OCI-LY1 (cell line): ENCODE results near the gene P2RY4.

Experiments
- H2AFZ ChIP-seq: fragments of 200-600 bp; sonication (generic), shearing (Covaris generic); 2 replicates; pipeline ENCODE4 v1.6.0; 2014; ENCODE audit warnings: antibody characterized with exemption, mild to moderate bottlenecking, low read length
- H3F3A ChIP-seq: fragments of 200-600 bp; sonication (generic), shearing (Covaris generic); 2 replicates; pipeline ENCODE4 v1.6.0; 2014; ENCODE audit warnings: mild to moderate bottlenecking, antibody characterized with exemption, low read length, moderate library complexity; ENCODE audit not compliant: insufficient read depth
- H3K27ac ChIP-seq: fragments of 200-600 bp; sonication (generic); 2 replicates; pipeline ENCODE4 v1.5.1; 2014; ENCODE audit warnings: low read length, mixed run types, mild to moderate bottlenecking, low read depth; ENCODE audit not compliant: poor library complexity, severe bottlenecking
- H3K27me3 ChIP-seq: fragments of 200-600 bp; sonication (generic); 2 replicates; pipeline ENCODE4 v1.6.0; 2014; ENCODE audit warnings: antibody characterized with exemption, mild to moderate bottlenecking, low read length, moderate library complexity; ENCODE audit not compliant: insufficient read depth
- H3K36me3 ChIP-seq: fragments of 200-600 bp; sonication (generic); 2 replicates; pipeline ENCODE4 v1.6.1; 2014; ENCODE audit warnings: mild to moderate bottlenecking, antibody characterized with exemption, low read length, moderate library complexity, mixed read lengths; ENCODE audit not compliant: insufficient read depth
- H3K4me1 ChIP-seq: fragments of 200-600 bp; sonication (generic); 2 replicates; pipeline ENCODE4 v1.5.1; 2014; ENCODE audit warnings: mild to moderate bottlenecking, low read length, moderate library complexity; ENCODE audit not compliant: insufficient read depth, severe bottlenecking
- H3K4me2 ChIP-seq: fragments of 200-600 bp; sonication (generic), shearing (Covaris generic); 2 replicates; pipeline ENCODE4 v1.6.1; 2014; ENCODE audit warnings: low read length
- H3K4me3 ChIP-seq: fragments of 200-600 bp; sonication (generic); 2 replicates; pipeline ENCODE4 v1.5.1; 2014; ENCODE audit warnings: low read length, low read depth, mild to moderate bottlenecking, mixed read lengths; ENCODE audit not compliant: poor library complexity, severe bottlenecking
- H3K79me2 ChIP-seq: fragments of 200-600 bp; shearing (Covaris generic); 2 replicates; pipeline ENCODE4 v1.6.1; 2016; ENCODE audit warnings: mixed run types, low read length, mixed read lengths; ENCODE audit not compliant: insufficient read depth
- H3K9ac ChIP-seq: fragments of 200-600 bp; sonication (generic), shearing (Covaris generic); 2 replicates; pipeline ENCODE4 v1.6.1; 2014; ENCODE audit warnings: mild to moderate bottlenecking, low read length, mixed read lengths
- H3K9me2 ChIP-seq: fragments of 200-600 bp; sonication (generic), shearing (Covaris generic); 2 replicates; pipeline ENCODE4 v1.6.1; 2014; ENCODE audit warnings: low read depth, mild to moderate bottlenecking, low read length, mixed read lengths
- H3K9me3 ChIP-seq: fragments of 200-600 bp; shearing (Covaris generic); 2 replicates; pipeline ENCODE4 v1.6.1; 2014; ENCODE audit warnings: low read length, mixed read lengths
- H4K20me1 ChIP-seq: fragments of 200-600 bp; sonication (generic), shearing (Covaris generic); 2 replicates; pipeline ENCODE4 v1.6.0; 2016; ENCODE audit warnings: mild to moderate bottlenecking, low read length; ENCODE audit not compliant: insufficient read depth
- CTCF ChIP-seq: fragments of 200-600 bp; sonication (generic), shearing (Covaris generic); IDR thresholded peaks from 2 replicates; pipeline ENCODE4 v1.5.1; 2017; ENCODE audit warnings: mild to moderate bottlenecking, antibody characterized with exemption, low read length, moderate library complexity, mixed read lengths
- EZH2 ChIP-seq: fragments of 200-600 bp; sonication (generic), shearing (Covaris generic); IDR thresholded peaks from 2 replicates; pipeline ENCODE4 v1.8.0; 2017; ENCODE audit warnings: borderline replicate concordance, mixed run types, mild to moderate bottlenecking, antibody characterized with exemption, low read length, moderate library complexity, mixed read lengths

P2RY4 gene

GRCh38 chrX:70253377-70254062 lies 6.5 kb downstream of the P2RY4 start:
- H3K79me2 ChIP-seq = no peaks in the 10 kb centered on the region
- no peaks in the 10 kb centered on the region for H3K9me2 ChIP-seq
- no peaks in the 10 kb centered on the region for H4K20me1 ChIP-seq
- H3K9me3 ChIP-seq = no peaks in the 10 kb centered on the region
- H3K4me1 ChIP-seq = no peaks in the 10 kb centered on the region
- H2AFZ ChIP-seq = no peak overlapping the region
- TF ChIP-seq EZH2 (no peak), CTCF (no peak)
- no peak overlapping the region for H3K27ac ChIP-seq
- no peaks in the 10 kb centered on the region for H3K27me3 ChIP-seq
- no peak overlapping the region for H3K9ac ChIP-seq
- H3K36me3 ChIP-seq = no peaks in the 10 kb centered on the region
- no peaks in the 10 kb centered on the region for H3F3A ChIP-seq
- no peak overlapping the region for H3K4me2 ChIP-seq
- no peak overlapping the region for H3K4me3 ChIP-seq

GRCh38 chrX:70252491-70252890 lies 7.5 kb downstream of the P2RY4 start:
- H3K79me2 ChIP-seq = no peaks in the 10 kb centered on the region
- no peak overlapping the region for H3K4me3 ChIP-seq
- TF ChIP-seq CTCF (no peak), EZH2 (no peak)
- no peak overlapping the region for H3K9ac ChIP-seq
- H3K4me1 ChIP-seq = no peaks in the 10 kb centered on the region
- no peaks in the 10 kb centered on the region for H4K20me1 ChIP-seq
- H3K36me3 ChIP-seq = no peaks in the 10 kb centered on the region
- H3K4me2 ChIP-seq = no peak overlapping the region
- H3K9me3 ChIP-seq = no peaks in the 10 kb centered on the region
- no peaks in the 10 kb centered on the region for H3K27me3 ChIP-seq
- H3F3A ChIP-seq = no peaks in the 10 kb centered on the region
- no peaks in the 10 kb centered on the region for H3K9me2 ChIP-seq
- no peak overlapping the region for H3K27ac ChIP-seq
- H2AFZ ChIP-seq = no peak overlapping the region

GRCh38 chrX:70247252-70247651 lies 12.8 kb downstream of the P2RY4 start:
- H3K4me1 ChIP-seq = no peaks in the 10 kb centered on the region
- H3K27me3 ChIP-seq = no peaks in the 10 kb centered on the region
- H2AFZ ChIP-seq = no peak overlapping the region
- no peak overlapping the region for H3K4me2 ChIP-seq
- no peaks in the 10 kb centered on the region for H3K9me2 ChIP-seq
- no peaks in the 10 kb centered on the region for H3F3A ChIP-seq
- no peak overlapping the region for H3K9ac ChIP-seq
- no peak for TF ChIP-seq CTCF
- no peak for TF ChIP-seq EZH2
- no peak overlapping the region for H3K4me3 ChIP-seq
- H3K9me3 ChIP-seq = no peaks in the 10 kb centered on the region
- H3K36me3 ChIP-seq = no peaks in the 10 kb centered on the region
- H3K27ac ChIP-seq = no peak overlapping the region
- no peaks in the 10 kb centered on the region for H4K20me1 ChIP-seq
- no peaks in the 10 kb centered on the region for H3K79me2 ChIP-seq
